ENCODE measurements around the gene JAG2. TPM values are rescaled to one million over a fixed set of nuclear protein-coding genes. Genes with fewer than 3 reads are reported as not detected.
"Not testable (repeated sequence)": the region's sequence is repeated elsewhere in the genome, so short reads cannot be mapped to it uniquely, and the experiment has no call there.

The JAG2 gene
- total RNA-seq, 4 donors from 2014 or later = 5.4 to 29.9 (median 6.6) TPM

DNA sequence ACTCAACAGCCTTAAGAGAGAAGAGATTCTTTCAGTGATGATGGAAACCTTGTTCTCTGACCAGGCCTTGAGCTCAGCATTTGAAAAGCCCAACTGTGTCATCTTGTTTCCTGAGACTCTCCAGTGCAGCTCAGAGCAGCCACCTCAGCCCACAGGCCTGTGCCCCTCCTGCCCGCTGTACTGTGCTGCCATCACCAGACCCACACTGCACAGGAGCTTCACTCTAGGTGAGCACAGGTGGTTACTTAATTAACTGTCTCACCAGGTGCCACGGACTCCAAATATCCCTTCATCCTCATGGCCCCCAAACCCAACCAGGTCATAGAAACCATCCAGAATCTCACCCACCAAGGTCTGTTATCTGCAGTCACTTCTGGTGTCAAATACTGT lies 51.3 kb downstream of the JAG2 start:
- WGBS, 2 donors (ENCODE audit: low coverage in 1 of 2) = 79% methylated on average over 2 of the region's 2 CpGs; no CpG with 5 or more reads in 1 of the 2 donors
- peaks cover 0 to 4% (median 0%) of the 10 kb centered on the region in 4 donors for H3K4me1 ChIP-seq
- intact Hi-C loops (cut with DNase I; ENCODE audit: low total_unique reads) (no loop called here), in situ Hi-C loops (cut with MboI; ENCODE audit: low pct_ligation_motif_present in 1 of 4, low pct_unique_long_range_greater_than_20kb in 1 of 4, low sequenced_read_pairs in 3 of 4) (no loop called here)
- H3K4me3 ChIP-seq = no peak overlapping the region
- no peak for DNase-seq
- H3K27me3 ChIP-seq = no peaks in the 10 kb centered on the region
- peaks cover 0 to 12% of the 10 kb centered on the region in 2 donors for H3K9me3 ChIP-seq
- TF ChIP-seq EP300 (IDR thresholded peaks at IDR 0.05; ENCODE audit: low read depth) (no peak), POLR2A (IDR thresholded peaks at IDR 0.05) (no peak), POLR2AphosphoS5 (IDR thresholded peaks at IDR 0.05) (no peak)
- TF ChIP-seq, protein P1, sequence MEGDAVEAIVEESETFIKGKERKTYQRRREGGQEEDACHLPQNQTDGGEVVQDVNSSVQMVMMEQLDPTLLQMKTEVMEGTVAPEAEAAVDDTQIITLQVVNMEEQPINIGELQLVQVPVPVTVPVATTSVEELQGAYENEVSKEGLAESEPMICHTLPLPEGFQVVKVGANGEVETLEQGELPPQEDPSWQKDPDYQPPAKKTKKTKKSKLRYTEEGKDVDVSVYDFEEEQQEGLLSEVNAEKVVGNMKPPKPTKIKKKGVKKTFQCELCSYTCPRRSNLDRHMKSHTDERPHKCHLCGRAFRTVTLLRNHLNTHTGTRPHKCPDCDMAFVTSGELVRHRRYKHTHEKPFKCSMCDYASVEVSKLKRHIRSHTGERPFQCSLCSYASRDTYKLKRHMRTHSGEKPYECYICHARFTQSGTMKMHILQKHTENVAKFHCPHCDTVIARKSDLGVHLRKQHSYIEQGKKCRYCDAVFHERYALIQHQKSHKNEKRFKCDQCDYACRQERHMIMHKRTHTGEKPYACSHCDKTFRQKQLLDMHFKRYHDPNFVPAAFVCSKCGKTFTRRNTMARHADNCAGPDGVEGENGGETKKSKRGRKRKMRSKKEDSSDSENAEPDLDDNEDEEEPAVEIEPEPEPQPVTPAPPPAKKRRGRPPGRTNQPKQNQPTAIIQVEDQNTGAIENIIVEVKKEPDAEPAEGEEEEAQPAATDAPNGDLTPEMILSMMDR (IDR thresholded peaks at IDR 0.05) = no peak
- H3K36me3 ChIP-seq = no peaks in the 10 kb centered on the region
- H3K27ac ChIP-seq = no peak overlapping the region

DNA sequence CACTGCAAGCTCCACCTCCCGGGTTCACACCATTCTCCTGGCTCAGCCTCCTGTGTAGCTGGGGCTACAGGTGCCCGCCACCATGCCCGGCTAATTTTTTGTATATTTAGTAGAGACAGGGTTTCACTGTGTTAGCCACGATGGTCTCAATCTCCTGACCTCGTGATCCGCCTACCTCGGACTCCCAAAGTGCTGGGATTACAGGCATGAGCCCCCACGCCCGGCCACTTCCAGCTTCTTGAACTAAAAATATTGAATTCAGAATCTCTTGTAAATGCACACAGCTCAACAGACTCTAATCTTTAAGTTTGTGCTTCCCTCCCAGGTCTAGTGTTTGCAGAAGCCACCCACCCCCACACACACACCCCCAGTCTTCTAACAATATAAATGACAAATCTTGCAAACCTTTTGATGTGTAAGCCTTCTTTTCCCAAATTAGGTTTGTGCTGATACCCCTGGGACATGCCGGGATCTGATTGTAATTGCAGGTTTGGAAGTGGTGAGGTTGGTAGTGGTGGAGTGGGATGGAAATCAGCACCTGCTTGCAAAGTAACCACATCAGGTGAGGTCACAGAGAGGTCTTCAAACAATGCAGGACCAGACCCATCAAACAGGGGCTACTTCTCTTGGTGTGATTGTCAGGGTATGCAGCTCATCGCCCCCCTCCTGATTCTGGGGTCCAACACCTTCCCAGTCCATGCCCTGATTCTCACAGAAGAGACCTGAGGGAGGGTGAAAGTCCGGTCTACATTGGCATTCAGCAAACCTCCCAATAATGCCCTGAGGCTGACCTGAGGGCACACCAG lies 51.9 kb downstream of the JAG2 start:
- DNase-seq = no peak
- Histone ChIP-seq H3K27ac (no peak overlapping the region), H3K4me3 (no peak overlapping the region), H3K9me3 (peaks cover 0 to 8% of the 10 kb centered on the region in 2 donors), H3K27me3 (no peaks in the 10 kb centered on the region), H3K4me1 (peaks cover 0 to 4% (median 0%) of the 10 kb centered on the region in 4 donors), H3K36me3 (no peaks in the 10 kb centered on the region)
- TF ChIP-seq POLR2AphosphoS5 (IDR thresholded peaks at IDR 0.05) = no peak
- TF ChIP-seq POLR2A (IDR thresholded peaks at IDR 0.05) = no peak
- TF ChIP-seq EP300 (IDR thresholded peaks at IDR 0.05; ENCODE audit: low read depth) = no peak
- TF ChIP-seq, protein P1 (IDR thresholded peaks at IDR 0.05) = no peak
- in situ Hi-C loops (cut with MboI; ENCODE audit: low pct_ligation_motif_present in 1 of 4, low pct_unique_long_range_greater_than_20kb in 1 of 4, low sequenced_read_pairs in 3 of 4) (no loop called here), intact Hi-C loops (cut with DNase I; ENCODE audit: low total_unique reads) (no loop called here)
- WGBS, 2 donors (ENCODE audit: low coverage in 1 of 2) = 85 to 90% methylated on average over 8 to 12 of the region's 12 CpGs

DNA sequence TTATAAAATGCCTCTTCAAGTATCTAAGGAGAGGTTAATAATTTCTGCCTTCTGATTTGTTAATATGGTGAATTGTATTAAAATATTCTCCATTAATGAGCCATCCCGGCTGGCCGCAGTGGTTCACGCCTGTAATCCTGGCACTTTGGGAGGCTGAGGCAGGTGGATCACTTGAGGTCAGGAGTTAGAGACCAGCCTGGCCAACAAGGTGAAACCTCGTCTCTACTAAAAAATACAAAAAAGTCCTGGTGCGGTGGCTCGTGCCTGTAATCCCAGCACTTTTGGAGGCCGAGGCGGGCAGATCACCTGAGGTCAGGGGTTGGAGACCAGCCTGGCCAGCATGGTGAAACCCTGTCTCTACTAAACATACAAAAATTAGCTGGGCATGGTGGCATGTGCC lies 59.3 kb downstream of the JAG2 start:
- H3K27me3 ChIP-seq = peaks cover 36% of the 10 kb centered on the region
- intact Hi-C loops (cut with DNase I; ENCODE audit: low total_unique reads); H3K9me3 ChIP-seq; DNase-seq; H3K4me1 ChIP-seq; H3K4me3 ChIP-seq; in situ Hi-C loops (cut with MboI; ENCODE audit: low pct_ligation_motif_present in 1 of 4, low pct_unique_long_range_greater_than_20kb in 1 of 4, low sequenced_read_pairs in 3 of 4); H3K36me3 ChIP-seq; H3K27ac ChIP-seq: not testable (repeated sequence)
- WGBS, 2 donors (ENCODE audit: low coverage in 1 of 2) = 90 to 100% methylated on average over 1 to 8 of the region's 8 CpGs

DNA sequence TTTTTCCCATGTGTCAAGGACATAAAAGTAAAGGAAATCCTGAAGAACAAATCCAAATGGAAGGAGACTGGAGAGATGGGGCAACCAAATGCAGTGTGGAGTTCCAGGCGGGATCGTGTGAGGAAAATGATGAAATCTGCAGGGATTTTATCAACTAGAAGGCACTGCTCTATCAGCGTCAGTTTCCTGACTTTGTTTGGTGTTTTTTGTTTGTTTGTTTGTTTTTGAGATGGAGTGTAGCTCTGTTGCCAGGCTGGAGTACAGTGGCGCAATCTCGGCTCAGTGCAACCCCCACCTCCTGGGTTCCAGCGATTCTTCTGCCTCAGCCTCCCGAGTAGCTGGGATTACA lies 60.1 kb downstream of the JAG2 start:
- in situ Hi-C loops (cut with MboI; ENCODE audit: low pct_ligation_motif_present in 1 of 4, low pct_unique_long_range_greater_than_20kb in 1 of 4, low sequenced_read_pairs in 3 of 4) = no loop called here
- WGBS, 2 donors (ENCODE audit: low coverage in 1 of 2) = 82 to 98% methylated on average over 5 to 7 of the region's 7 CpGs
- intact Hi-C loops (cut with DNase I; ENCODE audit: low total_unique reads) = no loop called here
- H3K4me3 ChIP-seq = no peak overlapping the region
- no peak overlapping the region for H3K27ac ChIP-seq
- no peaks in the 10 kb centered on the region for H3K9me3 ChIP-seq
- H3K36me3 ChIP-seq = no peaks in the 10 kb centered on the region
- peaks cover 44% of the 10 kb centered on the region for H3K27me3 ChIP-seq
- no peaks in the 10 kb centered on the region for H3K4me1 ChIP-seq
- DNase-seq = no peak
- TF ChIP-seq POLR2A (IDR thresholded peaks at IDR 0.05) (no peak), POLR2AphosphoS5 (IDR thresholded peaks at IDR 0.05) (no peak), EP300 (IDR thresholded peaks at IDR 0.05; ENCODE audit: low read depth) (no peak)
- TF ChIP-seq, protein P1 (IDR thresholded peaks at IDR 0.05) = no peak
